ENCODE measurements around the gene PACC1. TPM values are rescaled to one million over a fixed set of nuclear protein-coding genes. Genes with fewer than 3 reads are reported as not detected.

Gene PACC1
- total and polyA plus RNA-seq, 4 donors: 2.8 to 8.1 (median 6.8) TPM

DNA sequence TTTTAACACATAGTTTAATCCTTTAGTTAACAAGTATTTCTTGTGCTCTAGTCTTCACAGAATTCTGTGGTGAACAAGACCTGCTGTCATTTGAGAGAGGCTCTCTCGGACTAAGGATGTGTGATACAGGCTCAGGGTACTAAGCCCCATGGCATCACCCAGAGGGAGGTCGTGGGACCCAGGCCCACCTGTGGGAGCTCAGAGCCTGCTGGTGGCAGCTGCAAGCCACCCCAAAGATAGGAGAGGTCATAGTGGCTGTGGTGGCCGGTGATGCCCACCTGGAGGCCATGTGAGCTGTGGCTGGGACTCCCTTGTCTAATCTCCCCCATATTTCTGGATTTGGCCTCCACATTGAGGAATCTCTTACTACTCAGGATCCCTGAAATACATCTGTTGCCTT is 40.1 kb upstream of the PACC1 start:
- H3K27ac ChIP-seq (ENCODE audit: low read depth in 1 of 2, low read length in 1 of 2): no peak overlapping the region
- H3K4me3 ChIP-seq: no peak overlapping the region
- WGBS, 2 donors: 91 to 92% methylated on average over 3 of the region's 3 CpGs
- no peak overlapping the region for H3K9ac ChIP-seq (ENCODE audit: insufficient read depth in 1 of 2, low read length in 2 of 2)
- TF ChIP-seq, protein P1, sequence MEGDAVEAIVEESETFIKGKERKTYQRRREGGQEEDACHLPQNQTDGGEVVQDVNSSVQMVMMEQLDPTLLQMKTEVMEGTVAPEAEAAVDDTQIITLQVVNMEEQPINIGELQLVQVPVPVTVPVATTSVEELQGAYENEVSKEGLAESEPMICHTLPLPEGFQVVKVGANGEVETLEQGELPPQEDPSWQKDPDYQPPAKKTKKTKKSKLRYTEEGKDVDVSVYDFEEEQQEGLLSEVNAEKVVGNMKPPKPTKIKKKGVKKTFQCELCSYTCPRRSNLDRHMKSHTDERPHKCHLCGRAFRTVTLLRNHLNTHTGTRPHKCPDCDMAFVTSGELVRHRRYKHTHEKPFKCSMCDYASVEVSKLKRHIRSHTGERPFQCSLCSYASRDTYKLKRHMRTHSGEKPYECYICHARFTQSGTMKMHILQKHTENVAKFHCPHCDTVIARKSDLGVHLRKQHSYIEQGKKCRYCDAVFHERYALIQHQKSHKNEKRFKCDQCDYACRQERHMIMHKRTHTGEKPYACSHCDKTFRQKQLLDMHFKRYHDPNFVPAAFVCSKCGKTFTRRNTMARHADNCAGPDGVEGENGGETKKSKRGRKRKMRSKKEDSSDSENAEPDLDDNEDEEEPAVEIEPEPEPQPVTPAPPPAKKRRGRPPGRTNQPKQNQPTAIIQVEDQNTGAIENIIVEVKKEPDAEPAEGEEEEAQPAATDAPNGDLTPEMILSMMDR (IDR thresholded peaks at IDR 0.05; ENCODE audit: control extremely low read depth, extremely low read depth): no peak
- ATAC-seq (ENCODE audit: insufficient read depth, low FRiP score): no peak
- H3K27me3 ChIP-seq (ENCODE audit: control insufficient read depth in 3 of 3, insufficient read depth in 3 of 3, low read length in 2 of 3): no peaks in the 10 kb centered on the region
- peaks cover 0 to 3% (median under 1%) of the 10 kb centered on the region in 4 donors for H3K9me3 ChIP-seq (ENCODE audit: control insufficient read depth in 4 of 4, insufficient read depth in 3 of 4, low read length in 3 of 4)
- no peaks in the 10 kb centered on the region for H3K36me3 ChIP-seq (ENCODE audit: control insufficient read depth in 4 of 4, insufficient read depth in 4 of 4, low read length in 4 of 4)
- DNase-seq: no peak
- peaks cover 0 to 10% (median 3%) of the 10 kb centered on the region in 5 donors for H3K4me1 ChIP-seq (ENCODE audit: control insufficient read depth in 5 of 5, insufficient read depth in 5 of 5, low read length in 5 of 5)

GRCh38 chr1:212453156-212453857 is 38.6 kb upstream of the PACC1 start:
- no peaks in the 10 kb centered on the region for H3K36me3 ChIP-seq (ENCODE audit: control insufficient read depth in 4 of 4, insufficient read depth in 4 of 4, low read length in 4 of 4)
- 82 to 83% methylated on average over 12 of the region's 12 CpGs for WGBS, 2 donors
- ATAC-seq (ENCODE audit: insufficient read depth, low FRiP score) (no peak), DNase-seq (no peak)
- no peaks in the 10 kb centered on the region for H3K27me3 ChIP-seq (ENCODE audit: control insufficient read depth in 3 of 3, insufficient read depth in 3 of 3, low read length in 2 of 3)
- TF ChIP-seq, protein P1 (IDR thresholded peaks at IDR 0.05; ENCODE audit: control extremely low read depth, extremely low read depth): no peak
- peaks cover 0 to 3% (median under 1%) of the 10 kb centered on the region in 4 donors for H3K9me3 ChIP-seq (ENCODE audit: control insufficient read depth in 4 of 4, insufficient read depth in 3 of 4, low read length in 3 of 4)
- H3K27ac ChIP-seq (ENCODE audit: low read depth in 1 of 2, low read length in 1 of 2): no peak overlapping the region
- no peak overlapping the region for H3K4me3 ChIP-seq
- H3K4me1 ChIP-seq (ENCODE audit: control insufficient read depth in 5 of 5, insufficient read depth in 5 of 5, low read length in 5 of 5): peaks cover 0 to 10% (median 3%) of the 10 kb centered on the region in 5 donors
- H3K9ac ChIP-seq (ENCODE audit: insufficient read depth in 1 of 2, low read length in 2 of 2): no peak overlapping the region

GRCh38 chr1:212452323-212453155 is 37.9 kb upstream of the PACC1 start:
- Histone ChIP-seq H3K9me3 (ENCODE audit: control insufficient read depth in 4 of 4, insufficient read depth in 3 of 4, low read length in 3 of 4) (no peaks in the 10 kb centered on the region), H3K4me3 (no peak overlapping the region), H3K27ac (ENCODE audit: low read depth in 1 of 2, low read length in 1 of 2) (no peak overlapping the region), H3K9ac (ENCODE audit: insufficient read depth in 1 of 2, low read length in 2 of 2) (no peak overlapping the region), H3K27me3 (ENCODE audit: control insufficient read depth in 3 of 3, insufficient read depth in 3 of 3, low read length in 2 of 3) (no peaks in the 10 kb centered on the region), H3K4me1 (ENCODE audit: control insufficient read depth in 5 of 5, insufficient read depth in 5 of 5, low read length in 5 of 5) (peaks cover 0 to 10% (median 3%) of the 10 kb centered on the region in 5 donors), H3K36me3 (ENCODE audit: control insufficient read depth in 4 of 4, insufficient read depth in 4 of 4, low read length in 4 of 4) (no peaks in the 10 kb centered on the region)
- DNase-seq (peak; percentile 74 to 84 (median 81)), ATAC-seq (ENCODE audit: insufficient read depth, low FRiP score) (no peak)
- TF ChIP-seq, protein P1 (IDR thresholded peaks at IDR 0.05; ENCODE audit: control extremely low read depth, extremely low read depth): no peak
- 47 to 56% methylated on average over 15 of the region's 15 CpGs for WGBS, 2 donors
